HG03103 (cell line): Measurements from ENCODE around the gene ZNF580.

Source experiments
- ATAC-seq: cut with Tn5 transposase; IDR thresholded peaks from one replicate; pipeline ENCODE4 v1.9.1; 2021; ENCODE audit warnings: low read depth; ENCODE audit not compliant: unreplicated experiment

The ZNF580 gene

DNA sequence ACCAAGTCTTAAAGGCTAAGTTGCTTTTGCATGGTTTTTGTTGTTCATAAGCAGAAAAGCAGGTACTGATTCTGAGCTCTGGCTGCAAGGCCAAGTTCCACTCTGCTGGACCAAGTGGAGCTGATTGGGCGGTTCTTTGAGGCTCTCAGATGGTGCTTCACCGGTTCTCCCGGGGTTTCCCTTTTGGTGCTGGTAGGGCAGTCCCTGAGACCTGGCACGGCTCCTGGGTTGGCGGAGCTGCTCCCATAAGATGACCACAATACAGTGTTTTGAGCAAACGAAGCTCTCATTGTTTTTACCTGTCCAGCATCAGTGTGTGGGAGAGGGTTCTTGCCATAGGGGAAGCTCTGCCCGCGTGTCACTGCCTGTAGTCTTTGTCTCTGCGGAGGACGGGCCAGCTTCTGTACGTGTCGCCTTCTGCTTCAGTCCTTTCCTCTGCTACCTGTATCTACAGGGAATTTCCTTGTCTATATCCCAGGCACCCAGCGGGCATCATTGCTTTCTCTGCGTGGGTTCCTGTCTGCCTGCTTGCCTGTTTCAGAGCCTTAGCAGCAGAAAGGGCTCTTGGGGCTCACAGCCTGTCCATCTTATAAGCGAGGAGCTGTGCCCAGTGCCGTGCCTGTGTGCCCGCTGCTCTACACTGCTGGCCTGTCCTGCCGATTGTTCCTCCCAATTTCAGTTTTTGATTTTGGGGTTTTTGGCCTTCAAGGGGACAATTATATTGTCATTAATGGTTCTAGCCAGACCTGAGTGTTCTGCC, 16.4 kb downstream of the ZNF580 start:
- no peak for ATAC-seq

DNA sequence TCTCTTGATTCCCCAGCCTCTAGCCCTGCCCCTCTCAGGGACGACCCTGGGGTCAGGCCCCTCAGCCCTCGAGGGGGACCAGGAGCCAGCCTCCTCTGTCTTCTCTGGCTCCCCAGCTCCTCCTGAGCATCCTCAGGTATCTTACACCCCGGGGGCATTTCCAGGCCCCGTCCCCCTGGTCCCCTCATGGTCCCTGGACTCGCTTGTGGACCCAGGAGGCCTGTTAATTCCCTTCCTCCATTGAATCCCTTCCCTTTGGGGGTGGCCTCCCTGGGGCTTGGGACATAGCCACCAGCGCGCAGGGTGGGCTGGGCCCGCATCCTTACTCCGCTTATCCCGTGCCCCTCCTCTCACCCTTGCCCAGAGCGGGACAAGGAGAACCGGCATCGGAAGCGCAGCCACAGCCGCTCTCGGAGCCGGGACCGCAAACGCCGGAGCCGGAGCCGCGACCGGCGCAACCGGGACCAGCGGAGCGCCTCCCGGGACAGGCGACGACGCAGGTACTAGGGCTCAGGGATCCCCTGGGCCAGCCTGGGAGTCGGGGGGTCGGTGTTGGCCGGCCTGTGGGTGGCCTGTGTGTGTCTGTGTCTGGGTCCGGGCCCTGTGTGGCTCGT, 18.2 kb downstream of the ZNF580 start:
- no peak for ATAC-seq

DNA sequence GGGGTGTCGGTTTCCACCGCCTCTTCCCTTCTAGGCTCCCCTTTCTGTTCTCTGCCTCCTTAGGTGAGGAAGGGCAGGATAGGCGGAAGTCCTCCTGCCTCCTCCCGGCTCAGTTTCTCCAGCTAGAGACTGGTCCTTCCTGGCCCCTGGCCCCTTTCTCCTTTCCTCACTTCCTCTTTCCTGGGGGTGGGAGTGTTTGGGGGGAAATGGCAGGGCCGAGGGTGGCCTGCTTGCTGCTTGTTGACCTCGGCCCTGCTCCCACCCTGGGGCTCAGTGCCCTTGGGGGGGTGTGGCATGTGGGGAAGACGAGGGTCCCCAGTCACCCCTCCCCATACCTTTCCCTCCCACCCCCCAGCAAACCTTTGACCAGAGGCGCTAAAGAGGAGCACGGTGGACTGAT, 19.0 kb downstream of the ZNF580 start:
- ATAC-seq, result no peak

DNA sequence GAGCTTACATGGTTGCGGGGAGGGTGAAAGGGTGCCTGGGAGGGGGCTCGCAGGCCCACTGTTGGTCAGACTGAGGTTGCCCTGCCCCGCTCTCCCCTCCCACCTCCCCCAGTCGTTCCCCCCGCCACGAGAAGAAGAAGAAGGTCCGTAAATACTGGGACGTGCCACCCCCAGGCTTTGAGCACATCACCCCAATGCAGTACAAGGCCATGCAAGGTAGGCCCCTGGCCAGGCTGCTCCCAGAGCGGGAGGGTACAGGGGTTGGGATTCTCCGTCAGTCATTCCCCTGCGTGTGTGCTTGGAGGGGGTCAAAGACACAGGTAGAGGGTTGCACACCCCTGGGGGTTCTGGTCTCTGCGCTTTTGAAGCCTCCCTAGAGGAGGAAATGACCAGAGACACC, 19.6 kb downstream of the ZNF580 start:
- ATAC-seq, result no peak

DNA sequence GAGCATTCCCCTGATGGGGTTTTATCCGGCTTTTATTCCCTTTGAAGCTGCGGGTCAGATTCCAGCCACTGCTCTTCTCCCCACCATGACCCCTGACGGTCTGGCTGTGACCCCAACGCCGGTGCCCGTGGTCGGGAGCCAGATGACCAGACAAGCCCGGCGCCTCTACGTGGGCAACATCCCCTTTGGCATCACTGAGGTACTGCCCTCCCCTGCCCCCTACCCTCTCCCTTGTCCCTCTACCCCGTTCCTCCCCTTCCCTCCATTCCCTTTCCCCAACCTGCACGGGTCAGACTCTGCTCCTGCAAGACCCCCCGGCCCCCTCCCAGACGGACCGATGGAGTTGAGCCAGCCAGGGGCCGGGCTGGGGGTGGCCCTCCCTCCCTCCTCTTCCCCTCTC, 20.2 kb downstream of the ZNF580 start:
- no peak for ATAC-seq

DNA sequence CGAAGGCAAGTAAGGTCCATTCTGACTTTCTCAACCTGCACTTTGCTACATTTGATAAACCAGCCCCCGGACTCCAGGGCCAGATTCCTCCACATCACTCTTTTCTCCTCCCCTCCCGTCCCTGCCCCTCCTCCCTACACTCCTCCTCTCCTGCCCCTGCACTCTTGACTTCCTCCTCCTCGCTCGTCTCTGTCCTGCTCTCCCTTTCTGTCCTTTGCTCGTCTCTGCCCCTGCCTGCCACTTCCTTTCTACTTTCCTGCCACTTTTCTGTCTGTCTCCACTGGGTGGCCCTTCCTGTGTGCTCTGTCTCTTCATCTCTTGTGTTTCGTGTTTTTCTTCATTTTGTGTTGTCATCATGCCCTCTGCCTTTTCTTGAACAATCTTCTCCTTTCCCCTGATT, 21.0 kb downstream of the ZNF580 start:
- no peak for ATAC-seq

DNA sequence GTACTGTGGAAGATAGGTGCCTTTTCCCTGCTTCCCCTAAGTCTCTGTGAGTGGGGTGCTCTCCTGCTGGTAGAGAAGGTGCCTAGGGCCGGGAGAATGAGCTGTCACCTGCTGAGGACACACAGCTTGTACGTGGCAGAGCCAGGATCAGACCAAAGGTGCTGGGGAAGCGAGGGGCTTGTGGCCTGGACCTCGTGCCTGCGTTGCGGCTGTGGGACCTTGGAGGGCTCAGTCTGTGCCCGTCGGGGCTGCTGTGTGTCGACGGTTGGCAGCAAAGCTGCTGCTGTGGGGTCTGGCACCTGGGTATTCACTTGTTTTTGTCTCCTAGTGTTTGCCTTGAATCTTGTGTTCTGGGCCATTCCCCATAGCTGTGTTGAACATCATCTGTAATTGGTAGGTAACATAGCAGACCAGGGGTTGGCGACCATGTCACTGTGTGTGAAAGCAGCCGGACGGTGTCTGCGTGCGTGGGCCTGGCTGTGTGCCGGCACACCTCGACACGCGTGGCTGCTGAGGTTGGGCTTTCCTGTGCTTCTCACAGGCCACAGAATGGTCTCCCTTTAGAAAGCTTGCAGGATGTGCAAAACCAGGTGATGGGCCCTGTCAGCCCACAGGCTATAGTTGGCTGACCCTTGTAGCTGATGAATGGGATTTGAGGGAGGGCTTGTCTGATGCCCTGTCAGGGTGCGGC, 23.2 kb downstream of the ZNF580 start:
- no peak for ATAC-seq

DNA sequence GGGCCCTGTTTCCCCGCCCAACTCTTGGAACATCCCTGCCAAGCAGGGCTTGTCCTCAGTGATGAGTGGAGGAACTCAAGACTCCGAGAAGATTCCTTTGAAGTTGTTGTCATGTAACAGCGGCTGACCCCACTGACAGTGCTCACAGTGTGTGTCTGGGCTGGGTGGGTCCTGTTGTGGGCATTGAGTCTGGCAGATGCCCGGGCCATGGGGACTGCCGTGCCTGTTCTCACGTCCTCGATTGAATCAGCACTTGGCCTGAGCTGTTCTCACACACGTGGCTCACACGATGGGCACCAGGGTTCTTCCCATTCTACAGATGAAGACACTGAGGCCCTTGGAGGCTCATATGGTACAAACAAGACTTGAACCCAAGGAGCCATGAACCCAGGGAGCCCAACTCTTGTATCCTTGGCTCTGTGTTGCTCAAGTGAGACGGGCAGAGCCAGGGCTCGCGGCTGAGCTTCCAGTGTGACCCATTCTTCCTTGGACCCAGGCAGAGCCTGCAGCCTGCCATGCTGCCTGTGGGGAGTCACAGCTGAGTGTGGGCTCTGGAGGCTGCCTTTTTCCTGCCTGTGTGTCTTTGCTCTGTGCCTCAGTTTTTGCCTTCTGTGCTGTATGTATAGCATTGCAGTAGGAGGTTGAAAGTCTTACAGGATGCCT, 25.7 kb downstream of the ZNF580 start:
- ATAC-seq, result no peak

DNA sequence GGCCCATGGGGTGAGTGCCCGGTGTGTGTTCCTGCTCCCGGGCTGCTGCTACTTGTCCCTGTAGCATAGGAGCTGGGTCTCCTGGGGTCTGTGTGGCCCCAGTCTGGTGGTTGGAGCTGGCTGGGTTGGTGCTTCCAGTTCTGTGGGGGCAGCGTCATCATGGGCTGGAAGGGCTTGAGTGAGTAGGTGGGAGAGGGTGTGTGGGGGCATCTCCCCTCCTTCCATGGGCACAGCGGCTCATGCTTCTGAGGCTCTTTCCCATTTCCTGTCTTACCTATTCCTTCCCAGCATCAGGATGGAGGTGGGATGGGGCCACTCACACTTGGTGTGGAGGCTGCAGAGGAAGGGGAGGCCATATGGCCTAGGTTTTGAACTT, 26.2 kb downstream of the ZNF580 start:
- ATAC-seq, result no peak

DNA sequence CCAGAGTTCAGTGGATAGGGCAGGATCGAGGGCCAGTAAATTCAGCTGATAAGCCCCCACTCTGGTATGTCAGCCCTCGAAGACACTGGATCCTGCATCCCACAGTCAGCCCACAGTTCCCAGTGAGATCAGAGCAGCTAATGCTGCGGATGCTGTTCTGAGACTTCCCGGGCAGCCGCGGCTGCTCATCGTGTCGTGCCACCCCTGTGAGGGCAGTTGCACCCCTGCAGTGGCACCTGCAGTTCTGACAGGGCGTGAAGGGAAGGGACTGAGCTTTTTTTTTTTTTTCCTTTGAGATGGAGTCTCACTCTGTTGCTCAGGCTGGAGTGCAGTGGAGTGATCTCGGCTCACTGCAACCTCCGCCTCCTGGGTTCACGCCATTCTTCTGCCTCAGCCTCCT, 26.7 kb downstream of the ZNF580 start:
- ATAC-seq, result no peak

DNA sequence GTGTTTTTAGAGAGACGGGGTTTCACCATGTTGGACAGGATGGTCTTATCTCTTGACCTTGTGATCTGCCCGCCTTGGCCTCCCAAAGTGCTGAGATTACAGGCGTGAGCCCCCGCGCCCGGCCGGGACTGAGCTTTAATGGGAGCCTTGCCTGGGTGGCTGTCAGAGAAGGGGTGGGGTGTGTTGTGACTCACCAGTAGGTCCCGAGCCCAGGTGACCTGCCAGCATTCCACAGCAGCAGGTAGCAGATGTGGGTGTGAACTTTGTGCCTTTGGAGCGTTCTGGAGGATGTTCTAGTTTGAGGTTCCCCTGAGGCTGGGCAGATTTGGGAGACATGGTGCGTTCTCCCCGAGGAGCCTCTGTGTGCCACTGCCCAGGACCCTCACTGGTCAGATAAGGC, 27.2 kb downstream of the ZNF580 start:
- no peak for ATAC-seq

DNA sequence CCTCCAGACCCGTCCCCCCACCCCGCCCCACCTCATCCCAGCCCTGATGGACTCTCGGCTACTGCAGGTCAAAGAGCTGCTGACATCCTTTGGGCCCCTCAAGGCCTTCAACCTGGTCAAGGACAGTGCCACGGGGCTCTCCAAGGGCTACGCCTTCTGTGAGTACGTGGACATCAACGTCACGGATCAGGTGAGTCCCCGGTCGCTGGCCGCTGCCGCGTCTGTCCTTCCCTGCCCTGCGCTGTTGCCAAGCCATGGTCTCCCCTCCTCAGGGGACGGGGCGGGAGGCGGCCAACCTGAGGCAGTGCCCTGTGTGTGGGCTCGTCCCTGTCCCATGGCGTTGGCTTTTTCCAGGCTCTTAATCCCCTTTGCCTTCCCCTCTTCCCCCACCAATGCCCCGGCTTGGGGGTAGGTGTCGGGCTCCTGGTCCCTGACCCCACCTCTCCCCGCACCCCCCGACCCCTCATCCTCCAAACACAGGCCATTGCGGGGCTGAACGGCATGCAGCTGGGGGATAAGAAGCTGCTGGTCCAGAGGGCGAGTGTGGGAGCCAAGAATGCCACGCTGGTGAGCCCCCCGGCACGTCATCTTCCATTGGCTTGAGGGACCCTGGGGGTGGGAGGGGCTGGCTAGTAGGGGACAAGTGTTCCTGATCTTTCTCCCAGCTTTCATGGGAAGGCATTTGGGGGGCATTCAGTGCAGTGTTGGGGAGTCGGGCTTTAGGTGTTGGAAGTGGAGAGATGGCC, 28.0 kb downstream of the ZNF580 start:
- no peak for ATAC-seq

DNA sequence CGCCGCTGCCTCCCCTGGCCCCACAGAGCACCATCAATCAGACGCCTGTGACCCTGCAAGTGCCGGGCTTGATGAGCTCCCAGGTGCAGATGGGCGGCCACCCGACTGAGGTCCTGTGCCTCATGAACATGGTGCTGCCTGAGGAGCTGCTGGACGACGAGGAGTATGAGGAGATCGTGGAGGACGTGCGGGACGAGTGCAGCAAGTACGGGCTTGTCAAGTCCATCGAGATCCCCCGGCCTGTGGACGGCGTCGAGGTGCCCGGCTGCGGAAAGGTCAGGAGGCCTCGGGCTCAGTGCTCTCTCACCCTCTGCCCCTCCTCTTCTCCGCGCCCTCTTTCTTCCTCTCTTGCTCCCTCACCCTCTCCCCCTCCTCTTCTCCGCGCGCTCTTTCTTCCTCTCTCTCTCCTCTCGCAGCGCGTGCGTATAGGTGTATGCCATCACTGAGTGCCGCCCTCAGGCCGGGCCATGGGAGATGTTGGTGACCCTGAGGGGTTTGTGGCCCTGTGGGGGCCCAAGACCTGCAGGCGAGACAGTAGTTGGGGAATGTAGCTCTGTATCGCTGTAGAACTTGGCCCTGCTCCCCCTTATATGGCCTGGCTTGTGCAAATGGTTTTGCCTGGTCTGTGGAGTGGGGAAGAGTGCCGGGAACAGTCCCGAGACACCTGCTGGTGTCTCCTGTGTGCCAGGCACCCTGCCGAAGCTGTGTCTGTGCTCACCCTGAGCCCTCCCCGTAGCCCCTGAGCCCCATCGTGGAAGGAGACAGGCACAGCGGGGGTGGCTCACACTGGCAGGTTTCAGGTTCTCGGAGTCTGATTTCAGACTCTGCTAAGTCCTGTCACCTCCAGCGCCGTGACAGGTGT, 28.8 kb downstream of the ZNF580 start:
- ATAC-seq, result no peak

DNA sequence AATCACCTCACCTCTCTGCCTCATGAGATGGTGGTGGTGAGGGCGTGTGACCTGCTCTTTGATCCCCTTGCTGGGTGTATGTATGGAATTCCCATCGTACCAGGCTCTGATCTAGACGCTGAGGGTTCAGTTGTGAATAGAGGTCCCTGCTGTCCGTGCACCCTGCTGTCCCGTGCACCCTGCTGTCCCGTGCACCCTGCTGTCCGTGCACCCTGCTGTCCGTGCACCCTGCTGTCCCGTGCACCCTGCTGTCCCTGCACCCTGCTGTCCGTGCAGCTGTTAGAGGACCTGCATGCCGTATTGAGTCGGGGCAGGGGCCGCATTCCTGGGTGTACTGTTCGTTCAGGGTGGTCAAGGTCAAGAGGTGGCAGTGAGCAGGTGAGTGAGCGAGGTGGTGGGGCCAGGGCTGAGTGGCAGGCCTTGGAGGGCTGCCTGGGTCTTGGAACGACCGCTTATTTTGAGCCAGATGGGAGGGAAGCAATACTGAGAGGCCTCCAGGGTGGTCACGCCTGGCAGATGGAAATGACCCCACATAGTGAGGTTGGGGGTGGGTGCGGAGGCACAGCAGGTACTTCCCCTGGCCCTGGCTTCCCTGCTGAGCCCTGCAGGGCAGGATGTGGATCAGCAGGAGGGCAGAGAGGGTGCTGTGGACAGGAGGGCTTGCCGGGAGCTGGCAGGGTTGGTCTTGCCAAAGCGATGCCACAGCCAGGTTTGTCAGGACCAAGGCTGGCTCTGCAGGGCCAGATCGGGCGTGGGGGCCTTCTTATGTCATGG, 29.7 kb downstream of the ZNF580 start:
- ATAC-seq, result no peak

DNA sequence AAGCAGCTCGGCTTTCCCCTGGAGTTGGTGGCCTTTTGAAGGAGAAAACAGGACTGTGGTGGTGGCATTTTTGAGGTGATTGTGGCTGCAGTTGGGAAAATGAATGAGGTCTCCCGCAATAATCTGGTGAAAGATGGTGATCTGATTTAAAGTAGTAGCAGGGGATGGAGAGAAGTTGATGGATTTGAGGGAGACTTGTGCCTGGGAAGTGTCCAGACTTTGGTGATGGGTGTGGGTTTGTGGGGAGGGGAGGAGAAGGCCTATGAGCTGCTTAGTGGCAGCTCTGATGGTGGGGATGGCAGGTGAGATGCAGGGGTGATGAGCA, 30.2 kb downstream of the ZNF580 start:
- ATAC-seq, result no peak

DNA sequence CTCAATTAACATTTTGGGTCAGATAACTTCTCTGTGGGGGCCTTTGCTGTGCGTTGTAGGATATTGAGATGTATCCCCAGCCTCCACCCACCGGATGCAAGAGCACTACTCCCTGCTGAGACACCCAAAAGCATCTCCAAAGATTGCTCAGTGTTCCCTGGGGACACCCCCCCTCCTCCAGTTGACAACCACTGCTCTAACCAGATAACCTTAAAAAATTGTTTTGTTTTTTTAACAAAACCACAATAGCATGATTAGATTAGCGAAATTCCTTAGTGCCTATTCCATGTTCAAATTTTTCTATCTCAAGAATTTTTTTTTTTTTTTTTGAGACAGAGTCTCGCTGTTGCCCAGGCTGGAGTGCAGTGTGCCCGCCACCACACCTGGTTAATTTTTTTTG, 31.6 kb downstream of the ZNF580 start:
- ATAC-seq, result no peak

DNA sequence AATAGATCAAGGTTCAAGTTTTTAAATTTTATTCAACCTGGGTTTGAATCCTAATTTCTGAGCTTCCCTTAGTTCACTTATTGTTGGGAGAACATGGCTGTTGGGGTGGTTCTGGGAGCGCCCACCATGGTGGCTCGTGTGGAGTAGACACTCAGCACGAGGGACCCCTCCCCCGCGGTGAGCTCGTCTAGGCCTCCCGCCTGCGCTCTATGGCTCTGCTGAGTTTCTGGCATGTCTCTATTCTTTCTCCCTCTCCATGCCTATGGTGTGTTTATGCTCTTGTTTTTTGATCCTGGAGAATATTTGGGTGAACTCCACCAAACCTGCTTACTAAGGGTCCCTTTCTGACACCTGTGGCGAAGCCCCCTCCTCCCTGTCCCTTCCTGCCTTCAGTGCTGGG, 32.7 kb downstream of the ZNF580 start:
- ATAC-seq, result no peak

DNA sequence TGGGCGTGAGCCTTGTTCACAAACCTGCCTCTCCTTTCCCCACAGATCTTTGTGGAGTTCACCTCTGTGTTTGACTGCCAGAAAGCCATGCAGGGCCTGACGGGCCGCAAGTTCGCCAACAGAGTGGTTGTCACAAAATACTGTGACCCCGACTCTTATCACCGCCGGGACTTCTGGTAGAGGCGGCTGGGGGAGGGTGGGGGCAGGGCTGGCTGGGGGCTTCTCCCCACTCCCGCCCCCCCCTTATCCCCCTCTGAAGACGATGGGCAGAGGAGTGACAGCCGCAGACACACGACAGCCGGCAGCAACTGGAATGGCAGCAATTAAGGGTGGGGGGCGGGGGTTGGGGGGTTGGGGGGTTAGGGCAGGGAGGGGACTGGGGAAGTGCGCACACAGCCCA, 33.1 kb downstream of the ZNF580 start:
- no peak for ATAC-seq

DNA sequence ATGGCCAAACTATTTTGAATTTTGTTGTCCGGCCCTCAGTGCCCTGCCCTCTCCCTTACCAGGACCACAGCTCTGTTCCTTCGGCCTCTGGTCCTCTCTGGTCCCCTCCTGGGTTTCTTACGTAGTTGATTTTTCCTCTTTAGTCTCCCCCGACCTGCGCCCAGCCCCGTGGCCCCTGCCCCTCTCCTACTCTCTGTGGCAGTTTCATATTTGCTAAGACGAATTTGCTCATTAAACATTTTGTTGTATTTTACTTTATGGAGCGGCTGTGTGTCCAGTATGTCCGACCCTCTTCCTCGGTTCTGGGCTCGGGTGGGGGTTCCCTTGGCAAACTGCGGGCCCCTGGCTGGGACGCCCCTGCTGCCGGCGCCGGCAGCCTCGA, 33.6 kb downstream of the ZNF580 start:
- ATAC-seq, result no peak
